ENCODE measurements around the gene SRSF8.

Gene SRSF8

DNA sequence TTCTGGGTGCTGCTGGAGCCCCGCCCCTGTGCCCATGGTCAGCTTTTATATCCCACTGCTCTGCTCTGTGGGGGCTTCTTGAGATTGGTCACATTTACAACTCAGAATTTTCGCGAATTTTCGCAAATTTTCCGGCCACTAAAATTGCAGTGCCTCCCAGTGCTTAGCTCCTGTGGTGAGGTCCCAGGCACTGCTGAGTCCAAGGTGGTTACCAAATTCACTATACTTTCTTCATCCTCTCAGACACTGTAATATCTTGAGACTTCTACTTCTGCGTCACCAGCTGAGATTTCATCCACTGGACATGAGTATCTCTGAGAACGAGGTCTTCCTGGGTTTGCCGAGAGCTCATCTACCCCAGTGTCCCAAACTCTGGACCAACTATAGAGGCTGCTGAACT is 8.8 kb upstream of the SRSF8 start:
- Mint-ChIP-seq H3K4me3 (no peak overlapping the region), H3K27ac (no peak overlapping the region), H3K4me1 (no peaks in the 10 kb centered on the region), H3K36me3 (no peaks in the 10 kb centered on the region), H3K9me3 (no peaks in the 10 kb centered on the region), H3K27me3 (peaks cover 15% of the 10 kb centered on the region)

DNA sequence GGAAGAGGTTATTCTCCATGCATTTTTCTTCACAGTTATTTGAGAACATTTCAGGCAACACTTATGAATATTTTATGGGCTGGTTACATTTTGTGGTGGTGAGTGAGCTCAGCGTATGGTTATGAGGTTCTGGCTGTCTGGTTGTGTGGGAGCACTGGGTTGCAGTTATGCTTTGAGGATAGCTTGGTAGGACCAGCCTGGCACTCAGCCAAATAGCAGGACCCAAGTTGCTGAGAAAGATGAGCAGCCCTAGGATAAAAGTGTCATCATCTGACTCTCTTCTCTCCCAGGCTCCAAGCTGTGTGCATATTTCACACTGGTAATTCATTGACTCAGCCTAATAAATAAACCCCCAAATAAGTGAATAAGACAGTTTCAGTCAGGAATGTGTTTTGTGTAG is 8.1 kb upstream of the SRSF8 start:
- H3K27ac Mint-ChIP-seq, result no peak overlapping the region
- H3K4me1 Mint-ChIP-seq, result no peaks in the 10 kb centered on the region
- no peak overlapping the region for H3K4me3 Mint-ChIP-seq
- H3K9me3 Mint-ChIP-seq, result no peaks in the 10 kb centered on the region
- no peaks in the 10 kb centered on the region for H3K36me3 Mint-ChIP-seq
- peaks cover 13% of the 10 kb centered on the region for H3K27me3 Mint-ChIP-seq

DNA sequence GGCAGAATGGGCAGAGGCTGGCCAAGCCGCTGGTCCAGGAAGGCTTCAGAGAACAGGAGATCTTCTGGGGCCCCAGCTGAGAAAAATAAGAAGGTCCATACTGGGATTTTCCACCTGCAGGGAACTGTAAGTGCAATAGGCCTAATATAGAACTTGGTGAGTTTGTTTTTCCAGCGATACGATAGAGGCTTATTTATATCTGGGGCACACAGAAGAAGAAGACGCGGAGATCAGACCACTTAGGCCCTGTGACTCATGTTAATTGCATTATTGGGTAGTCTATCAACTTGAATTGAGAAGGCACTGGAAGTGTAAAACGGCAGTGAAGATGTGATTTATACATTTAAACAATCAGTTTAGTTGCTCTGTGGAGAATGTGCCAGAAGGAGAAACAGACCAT is 7.7 kb upstream of the SRSF8 start:
- Mint-ChIP-seq H3K4me1 (no peaks in the 10 kb centered on the region), H3K27ac (no peak overlapping the region), H3K36me3 (no peaks in the 10 kb centered on the region), H3K27me3 (peaks cover 11% of the 10 kb centered on the region), H3K4me3 (no peak overlapping the region), H3K9me3 (no peaks in the 10 kb centered on the region)

DNA sequence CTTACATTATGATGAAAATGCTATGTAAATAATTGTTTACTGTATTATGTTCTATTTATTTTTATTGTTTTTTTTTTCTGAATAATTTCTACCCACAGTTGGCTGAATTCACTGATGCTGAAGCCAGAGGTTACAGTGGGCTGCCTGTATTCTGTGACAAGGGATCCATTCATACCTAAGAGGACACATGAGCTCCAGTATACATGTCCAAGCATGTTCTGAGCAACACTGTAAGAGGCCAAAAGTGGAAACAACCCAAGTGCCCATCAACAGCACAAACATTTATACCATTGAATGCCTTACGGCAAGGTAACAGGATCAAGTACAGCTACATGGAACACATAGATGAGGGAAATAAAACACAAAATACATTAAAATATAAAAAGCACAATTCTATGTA is 1.4 kb upstream of the SRSF8 start:
- H3K27me3 Mint-ChIP-seq, result no peaks in the 10 kb centered on the region
- H3K27ac Mint-ChIP-seq, result no peak overlapping the region
- H3K36me3 Mint-ChIP-seq, result peaks cover 2% of the 10 kb centered on the region
- no peak overlapping the region for H3K4me3 Mint-ChIP-seq
- no peaks in the 10 kb centered on the region for H3K9me3 Mint-ChIP-seq
- peaks cover 18% of the 10 kb centered on the region for H3K4me1 Mint-ChIP-seq

DNA sequence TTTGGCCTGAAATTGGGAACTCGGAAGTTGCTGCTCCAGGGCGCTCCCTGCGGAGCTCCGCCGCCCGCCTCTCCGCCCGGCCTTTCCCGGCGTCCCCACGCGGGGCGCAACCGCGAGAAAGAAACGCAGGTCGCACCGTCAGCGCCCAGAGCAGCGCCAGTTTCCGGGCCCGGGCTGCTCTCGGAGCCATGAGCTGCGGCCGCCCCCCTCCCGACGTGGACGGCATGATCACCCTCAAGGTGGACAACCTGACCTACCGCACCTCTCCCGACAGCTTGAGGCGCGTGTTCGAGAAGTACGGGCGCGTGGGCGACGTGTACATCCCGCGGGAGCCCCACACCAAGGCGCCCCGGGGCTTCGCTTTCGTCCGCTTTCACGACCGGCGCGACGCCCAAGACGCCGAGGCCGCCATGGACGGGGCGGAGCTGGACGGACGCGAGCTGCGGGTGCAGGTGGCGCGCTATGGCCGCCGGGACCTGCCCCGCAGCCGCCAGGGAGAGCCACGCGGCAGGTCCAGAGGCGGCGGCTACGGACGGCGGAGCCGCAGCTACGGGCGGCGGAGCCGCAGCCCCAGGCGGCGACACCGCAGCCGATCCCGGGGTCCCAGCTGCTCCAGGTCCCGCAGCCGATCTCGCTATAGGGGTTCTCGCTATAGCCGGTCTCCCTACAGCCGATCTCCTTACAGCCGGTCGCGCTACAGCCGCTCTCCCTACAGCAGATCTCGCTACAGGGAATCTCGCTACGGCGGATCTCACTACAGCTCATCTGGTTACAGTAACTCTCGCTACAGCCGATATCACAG is 521 bp downstream of the SRSF8 start:
- H3K9me3 Mint-ChIP-seq, result no peaks in the 10 kb centered on the region
- H3K36me3 Mint-ChIP-seq, result peaks cover 9% of the 10 kb centered on the region
- peaks cover 31% of the 10 kb centered on the region for H3K4me1 Mint-ChIP-seq
- no peaks in the 10 kb centered on the region for H3K27me3 Mint-ChIP-seq
- H3K27ac Mint-ChIP-seq, result peak overlapping the region; percentile 98
- peak overlapping the region; percentile 98 for H3K4me3 Mint-ChIP-seq

DNA sequence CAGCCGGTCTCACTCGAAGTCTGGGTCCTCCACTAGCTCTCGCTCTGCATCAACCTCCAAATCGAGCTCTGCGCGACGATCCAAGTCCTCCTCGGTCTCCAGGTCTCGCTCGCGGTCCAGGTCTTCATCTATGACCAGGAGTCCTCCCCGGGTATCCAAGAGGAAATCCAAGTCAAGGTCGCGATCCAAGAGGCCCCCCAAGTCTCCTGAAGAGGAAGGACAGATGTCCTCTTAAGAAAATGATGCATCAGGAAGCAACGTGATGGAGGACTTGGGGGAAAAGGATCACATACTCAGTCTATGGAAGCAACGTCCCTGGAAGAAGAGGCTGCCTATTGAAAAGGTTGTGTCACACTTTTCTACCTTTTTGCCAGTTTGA is 1.1 kb downstream of the SRSF8 start:
- Mint-ChIP-seq H3K27ac (peak overlapping the region; percentile 98), H3K9me3 (no peaks in the 10 kb centered on the region), H3K4me1 (peaks cover 35% of the 10 kb centered on the region), H3K36me3 (peaks cover 9% of the 10 kb centered on the region), H3K4me3 (peak overlapping the region; percentile 98), H3K27me3 (no peaks in the 10 kb centered on the region)

DNA sequence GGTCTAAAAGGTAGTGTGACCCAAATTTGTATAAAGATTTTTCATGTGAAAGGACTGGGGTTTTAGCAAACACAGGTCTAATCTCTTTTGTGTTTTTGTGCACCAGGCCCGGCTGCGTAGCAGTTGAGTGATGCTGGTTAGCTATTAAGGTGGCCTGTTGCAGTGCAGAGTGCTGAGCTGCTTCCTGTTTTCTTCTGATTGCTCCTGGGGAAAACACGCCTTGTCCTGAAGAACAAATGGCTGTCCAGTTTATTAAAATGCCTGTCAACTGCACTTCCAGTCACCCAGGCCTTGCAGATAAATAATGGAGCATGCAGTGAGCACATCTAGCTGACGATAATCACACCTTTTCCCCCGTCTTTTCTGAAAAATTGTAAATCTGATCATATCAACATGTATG is 1.8 kb downstream of the SRSF8 start:
- no peaks in the 10 kb centered on the region for H3K27me3 Mint-ChIP-seq
- no peaks in the 10 kb centered on the region for H3K9me3 Mint-ChIP-seq
- peaks cover 38% of the 10 kb centered on the region for H3K4me1 Mint-ChIP-seq
- peaks cover 9% of the 10 kb centered on the region for H3K36me3 Mint-ChIP-seq
- H3K4me3 Mint-ChIP-seq, result peak overlapping the region; percentile 98
- peak overlapping the region; percentile 98 for H3K27ac Mint-ChIP-seq

DNA sequence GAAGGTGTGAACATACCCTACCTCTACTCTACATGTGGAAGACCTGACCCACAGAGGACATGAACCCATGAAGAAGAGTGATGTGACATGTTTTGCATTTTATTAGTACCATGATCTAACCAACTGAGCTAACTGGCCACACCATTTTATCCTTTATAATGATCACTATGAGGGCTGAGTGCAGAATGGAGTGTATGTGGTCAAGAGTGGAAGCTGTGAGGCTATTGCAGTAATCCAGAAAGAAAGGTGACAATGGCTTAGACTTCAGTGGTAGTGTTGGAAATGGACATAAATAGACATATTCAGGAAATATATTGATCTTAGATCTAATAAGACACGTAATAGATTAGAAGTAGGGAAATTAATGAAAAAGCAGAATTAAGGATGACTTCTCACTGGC is 3.8 kb downstream of the SRSF8 start:
- peak overlapping the region; percentile 42 for H3K4me3 Mint-ChIP-seq
- H3K4me1 Mint-ChIP-seq, result peaks cover 38% of the 10 kb centered on the region
- no peaks in the 10 kb centered on the region for H3K9me3 Mint-ChIP-seq
- H3K36me3 Mint-ChIP-seq, result peaks cover 9% of the 10 kb centered on the region
- H3K27me3 Mint-ChIP-seq, result no peaks in the 10 kb centered on the region
- peak overlapping the region; percentile 63 for H3K27ac Mint-ChIP-seq

DNA sequence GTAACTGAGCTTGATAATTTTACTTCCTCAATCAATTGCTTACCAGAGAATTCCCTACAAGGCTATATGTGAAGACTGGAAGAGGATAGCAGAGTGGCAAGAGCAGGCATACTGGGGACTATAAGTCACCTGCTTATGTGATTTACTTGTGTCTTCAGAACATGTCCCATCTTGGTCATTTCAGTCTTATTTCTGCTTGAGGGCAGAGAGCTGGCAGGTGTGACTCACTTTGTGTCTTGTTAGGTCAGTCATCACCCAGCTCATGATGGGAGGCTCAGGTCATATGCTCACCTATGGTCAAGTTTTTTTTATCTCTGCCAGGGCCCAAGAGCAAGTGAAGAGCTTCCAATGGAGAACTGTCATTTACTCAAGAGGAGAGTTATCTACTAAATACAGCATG is 6.2 kb downstream of the SRSF8 start:
- peak overlapping the region; percentile 18 for H3K27ac Mint-ChIP-seq
- no peaks in the 10 kb centered on the region for H3K27me3 Mint-ChIP-seq
- no peak overlapping the region for H3K4me3 Mint-ChIP-seq
- H3K36me3 Mint-ChIP-seq, result peaks cover 9% of the 10 kb centered on the region
- peaks cover 36% of the 10 kb centered on the region for H3K4me1 Mint-ChIP-seq
- no peaks in the 10 kb centered on the region for H3K9me3 Mint-ChIP-seq

DNA sequence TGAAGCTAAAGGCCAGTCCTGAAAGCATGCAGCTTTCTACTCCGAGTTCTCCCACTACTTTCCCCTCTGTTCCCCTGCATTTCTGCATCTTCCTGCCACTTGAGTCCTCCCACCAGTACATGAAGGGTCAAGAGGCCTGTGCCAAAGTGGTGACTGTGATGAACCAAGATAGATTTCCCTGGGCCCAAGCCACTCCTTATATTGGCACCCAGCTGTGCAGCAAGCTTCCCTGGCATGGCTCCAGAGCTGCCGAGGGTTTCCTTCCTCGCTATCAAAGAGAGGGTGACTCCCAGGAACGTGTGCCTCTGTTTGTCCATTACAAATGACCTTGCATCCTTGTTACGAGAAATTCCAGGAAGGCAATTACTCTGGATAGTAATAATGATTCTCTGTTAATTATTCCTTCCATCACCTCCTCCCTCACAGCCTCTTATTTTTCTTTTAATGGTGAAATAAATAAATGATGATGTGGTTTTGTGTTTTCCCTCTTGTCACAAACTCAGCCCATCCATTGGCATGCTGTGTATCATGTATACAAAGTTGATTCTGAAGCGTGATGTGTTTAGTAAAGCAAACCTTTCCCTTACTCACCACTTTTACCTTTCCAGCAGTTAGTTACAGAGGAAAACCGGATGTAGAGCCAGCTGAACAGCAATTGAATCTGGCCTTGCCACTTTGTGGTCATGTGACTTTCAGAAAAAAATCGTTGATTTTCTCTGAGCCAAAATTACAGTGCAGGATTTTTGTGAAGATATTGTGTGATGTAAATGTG is 8.3 kb downstream of the SRSF8 start:
- Mint-ChIP-seq H3K27ac (no peak overlapping the region), H3K4me1 (peaks cover 27% of the 10 kb centered on the region), H3K36me3 (peaks cover 7% of the 10 kb centered on the region), H3K27me3 (no peaks in the 10 kb centered on the region), H3K4me3 (no peak overlapping the region), H3K9me3 (no peaks in the 10 kb centered on the region)

DNA sequence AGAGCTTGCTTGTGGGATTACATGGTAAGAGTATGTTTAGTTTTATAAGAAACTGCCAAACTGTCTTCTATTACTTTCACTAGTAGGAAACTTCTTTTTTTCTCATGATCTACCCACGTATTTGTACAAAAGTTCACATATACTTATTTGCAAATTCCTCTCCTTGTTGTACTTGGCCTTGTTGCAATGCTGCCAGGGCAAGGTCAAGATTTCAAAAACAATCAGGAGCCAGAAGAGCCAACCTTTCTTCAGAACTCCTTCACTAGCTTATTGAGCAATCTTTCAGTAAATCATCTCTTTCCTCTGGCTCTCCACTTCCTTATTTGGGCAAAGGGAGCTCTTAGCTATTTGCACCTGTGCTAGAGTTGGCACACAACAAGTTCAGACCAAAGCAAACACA is 9.7 kb downstream of the SRSF8 start:
- Mint-ChIP-seq H3K36me3 (peaks cover 2% of the 10 kb centered on the region), H3K4me3 (no peak overlapping the region), H3K27me3 (no peaks in the 10 kb centered on the region), H3K4me1 (peaks cover 17% of the 10 kb centered on the region), H3K9me3 (no peaks in the 10 kb centered on the region), H3K27ac (peak overlapping the region; percentile 8)

DNA sequence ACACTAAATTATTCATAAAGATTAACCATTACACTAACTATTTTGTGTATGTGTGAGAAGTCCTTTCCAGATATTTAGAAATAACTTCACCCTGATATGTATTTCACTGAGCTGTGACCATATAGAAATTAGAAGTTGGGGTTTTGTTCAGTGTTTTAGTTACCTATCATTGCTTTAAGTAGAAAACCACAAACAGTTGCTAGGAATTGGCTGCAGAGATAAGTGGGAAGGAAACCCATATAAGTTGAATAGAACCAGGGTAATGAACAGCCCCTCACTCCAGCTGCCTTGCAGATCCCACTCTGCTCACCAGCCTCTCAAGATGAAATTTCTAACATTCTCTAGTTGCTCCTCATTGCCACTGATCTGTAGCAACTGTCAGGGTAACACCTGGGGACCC is 10.3 kb downstream of the SRSF8 start:
- Mint-ChIP-seq H3K4me1 (peaks cover 15% of the 10 kb centered on the region), H3K4me3 (no peak overlapping the region), H3K27ac (no peak overlapping the region), H3K27me3 (no peaks in the 10 kb centered on the region), H3K9me3 (no peaks in the 10 kb centered on the region), H3K36me3 (no peaks in the 10 kb centered on the region)

DNA sequence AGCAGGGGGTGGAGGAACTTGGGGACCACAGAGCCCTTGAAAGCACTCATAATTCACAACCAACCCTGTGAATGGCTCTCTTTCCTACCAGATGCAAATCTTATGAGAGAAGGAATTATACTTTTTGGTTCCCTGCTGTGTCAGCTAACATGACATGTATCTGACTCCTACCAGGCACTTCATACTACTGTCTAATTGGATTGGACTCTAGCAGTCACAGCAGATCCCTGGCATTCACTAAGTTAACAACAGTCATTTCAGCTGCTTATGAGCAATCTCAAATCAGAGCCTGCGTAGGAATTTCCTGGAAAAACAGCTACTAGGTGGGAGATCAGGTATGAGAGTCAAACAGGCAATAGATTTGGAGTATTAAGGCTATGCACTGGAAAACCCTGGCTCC is 11.8 kb downstream of the SRSF8 start:
- Mint-ChIP-seq H3K36me3 (no peaks in the 10 kb centered on the region), H3K27ac (no peak overlapping the region), H3K4me1 (peaks cover 19% of the 10 kb centered on the region), H3K9me3 (no peaks in the 10 kb centered on the region), H3K27me3 (no peaks in the 10 kb centered on the region), H3K4me3 (no peak overlapping the region)

DNA sequence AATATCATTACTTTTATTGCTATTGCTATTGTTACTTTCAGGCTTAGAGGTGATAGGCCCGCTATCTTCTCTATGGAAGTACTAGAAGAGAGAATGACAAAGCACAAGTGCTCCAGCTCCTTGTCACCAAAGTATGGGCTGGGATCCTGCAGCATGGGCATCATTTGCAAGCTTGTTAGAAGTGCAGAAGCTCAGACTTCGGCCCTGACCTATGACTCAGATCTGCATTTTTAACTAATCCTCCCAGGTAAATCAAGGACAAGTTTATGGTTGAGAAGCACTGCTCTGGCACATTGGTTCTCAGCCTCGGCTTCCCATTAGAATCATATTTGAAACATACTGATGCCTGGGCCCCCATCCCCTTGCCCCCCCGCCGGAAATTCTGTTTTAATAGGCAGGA is 14.3 kb downstream of the SRSF8 start:
- Mint-ChIP-seq H3K4me1 (peaks cover 40% of the 10 kb centered on the region), H3K27me3 (no peaks in the 10 kb centered on the region), H3K4me3 (no peak overlapping the region), H3K9me3 (no peaks in the 10 kb centered on the region), H3K27ac (no peak overlapping the region), H3K36me3 (no peaks in the 10 kb centered on the region)

DNA sequence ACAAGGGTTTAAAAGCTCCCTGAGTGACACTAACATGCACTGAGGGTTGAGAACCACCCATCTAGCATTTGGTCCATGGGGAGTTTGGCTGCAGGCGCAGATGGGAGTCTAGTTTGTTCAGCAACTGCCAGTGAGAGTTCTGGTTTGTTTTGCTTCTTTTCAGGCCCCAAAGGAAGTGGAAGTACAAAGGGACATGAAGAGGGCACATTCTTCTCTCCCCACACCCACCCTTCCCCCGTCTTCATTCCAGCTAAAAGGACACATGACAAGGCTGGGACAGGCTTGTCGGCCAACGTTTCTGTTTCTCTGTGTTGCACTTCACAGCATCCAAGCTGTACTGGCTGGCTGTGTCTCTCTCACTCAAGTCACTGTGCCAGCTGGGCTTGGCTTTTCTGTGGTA is 14.7 kb downstream of the SRSF8 start:
- peaks cover 38% of the 10 kb centered on the region for H3K4me1 Mint-ChIP-seq
- peak overlapping the region; percentile 30 for H3K27ac Mint-ChIP-seq
- H3K27me3 Mint-ChIP-seq, result no peaks in the 10 kb centered on the region
- H3K9me3 Mint-ChIP-seq, result no peaks in the 10 kb centered on the region
- H3K4me3 Mint-ChIP-seq, result no peak overlapping the region
- no peaks in the 10 kb centered on the region for H3K36me3 Mint-ChIP-seq

DNA sequence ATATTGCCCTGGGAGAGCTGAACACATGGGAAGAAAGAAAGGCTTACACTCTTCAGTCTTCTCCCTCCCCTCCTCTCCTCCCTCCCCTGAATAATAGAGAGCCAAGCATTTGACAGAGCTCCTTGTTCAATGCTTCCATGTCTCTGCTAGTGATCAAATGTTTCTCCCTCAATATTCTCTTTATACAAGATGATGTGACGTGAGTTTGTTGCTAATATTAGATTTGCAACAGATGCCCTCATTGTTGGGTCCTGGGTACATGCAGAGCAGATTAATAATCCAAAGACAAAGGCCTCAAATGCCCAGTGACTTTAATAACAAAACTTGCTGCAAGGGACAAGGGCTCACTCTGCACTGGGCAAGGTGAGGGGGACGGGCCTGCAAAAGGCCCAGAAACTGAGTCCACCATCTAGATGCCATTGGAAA is 15.9 kb downstream of the SRSF8 start:
- H3K4me1 Mint-ChIP-seq, result peaks cover 34% of the 10 kb centered on the region
- no peaks in the 10 kb centered on the region for H3K27me3 Mint-ChIP-seq
- H3K36me3 Mint-ChIP-seq, result no peaks in the 10 kb centered on the region
- no peak overlapping the region for H3K4me3 Mint-ChIP-seq
- H3K27ac Mint-ChIP-seq, result peak overlapping the region; percentile 91
- H3K9me3 Mint-ChIP-seq, result no peaks in the 10 kb centered on the region
